Endothelial cell of umbilical vein (primary cell): ENCODE data around the gene LACTBL1. TPM values are rescaled to one million over a fixed set of nuclear protein-coding genes. Genes with fewer than 3 reads are reported as not detected.

ENCODE experiments used
- BruUV-seq: library from RNA; stranded (reverse); fragments of 400-500 nt; replicated peaks from 2 replicates; lab custom pipeline; 2021; lab: Mats Ljungman, UMichigan
- CTCF ChIA-PET: fragments of 300-600, 350-600 bp; sonication (Branson Sonifier 250); formaldehyde crosslinking; loops from one replicate; lab custom pipeline; 2021; ENCODE audit warnings: antibody characterized with exemption, inconsistent platforms; lab: Charles Lee
- POLR2A ChIA-PET: fragments of 300-600, 350-600 bp; sonication (Branson Sonifier 250); formaldehyde crosslinking; loops from one replicate; lab custom pipeline; 2021; ENCODE audit warnings: antibody characterized with exemption, inconsistent platforms; lab: Charles Lee
- DNase-seq: peaks from one replicate; pipeline ENCODE4 v3.0.0-alpha.2; 2011; ENCODE audit warnings: low read depth, low spot score
- FAIRE-seq: peaks from 2 replicates; lab custom pipeline; 2011; peaks lifted over from hg19 to GRCh38; lab: Jason Lieb, UNC
- H2AFZ ChIP-seq: 2 replicates; pipeline ENCODE4 v1.6.0; 2012; ENCODE audit warnings: low read depth, low read length, control low read depth, inconsistent platforms
- H3K27ac ChIP-seq: 2 replicates; pipeline ENCODE4 v1.5.1; 2011; ENCODE audit warnings: low read depth, mild to moderate bottlenecking, control low read depth, low read length, moderate library complexity; ENCODE audit not compliant: insufficient read depth
- H3K27me3 ChIP-seq, 2 experiments: 2 replicates each; pipeline versions ENCODE4 v1.6.0 to v1.6.1; 2011; ENCODE audit warnings: low read length in 2 of 2, mixed read lengths in 1 of 2; ENCODE audit not compliant: control insufficient read depth in 2 of 2, insufficient read depth in 2 of 2
- H3K36me3 ChIP-seq, 2 experiments: 2 replicates in 1 of 2; 3 replicates in 1 of 2; pipeline ENCODE4 v1.5.1; 2011; ENCODE audit warnings: low read length in 2 of 2, mild to moderate bottlenecking in 1 of 2, moderate library complexity in 1 of 2; ENCODE audit not compliant: control insufficient read depth in 2 of 2, insufficient read depth in 2 of 2; ENCODE audit errors: extremely low read depth in 1 of 2
- H3K4me1 ChIP-seq: 3 replicates; pipeline ENCODE4 v1.5.1; 2011; ENCODE audit warnings: mild to moderate bottlenecking, low read length; ENCODE audit not compliant: control insufficient read depth, insufficient read depth; ENCODE audit errors: extremely low read depth
- H3K4me2 ChIP-seq: 2 replicates; pipeline ENCODE4 v1.6.1; 2011; ENCODE audit warnings: low read length, control low read depth, mixed read lengths; ENCODE audit not compliant: insufficient read depth
- H3K4me3 ChIP-seq, 3 experiments: fragments of 200-600 bp in 1 of 3; sonication (generic), shearing (Covaris generic) in 1 of 3; replicated peaks in 1 of 3; 2 replicates each; pipeline ENCODE4 v1.5.1; 2011 to 2016; ENCODE audit warnings: control low read depth in 3 of 3, low read length in 3 of 3, mild to moderate bottlenecking in 2 of 3, inconsistent platforms in 1 of 3, low read depth in 1 of 3, moderate library complexity in 1 of 3; ENCODE audit not compliant: insufficient read depth in 1 of 3
- H3K79me2 ChIP-seq: 2 replicates; pipeline ENCODE4 v1.6.0; 2012; ENCODE audit warnings: low read length, inconsistent platforms; ENCODE audit not compliant: control insufficient read depth, insufficient read depth
- H3K9ac ChIP-seq: replicated peaks from 2 replicates; pipeline ENCODE3; 2011; ENCODE audit warnings: low read length, control low read depth; ENCODE audit not compliant: insufficient read depth; ENCODE audit errors: extremely low read depth
- H3K9me1 ChIP-seq: replicated peaks from 3 replicates; pipeline ENCODE4 v1.6.0; 2011; ENCODE audit warnings: mild to moderate bottlenecking, low read length; ENCODE audit not compliant: control insufficient read depth, insufficient read depth; ENCODE audit errors: extremely low read depth
- H3K9me3 ChIP-seq: replicated peaks from 2 replicates; pipeline ENCODE4 v1.5.1; 2012; ENCODE audit warnings: low read length, inconsistent platforms; ENCODE audit not compliant: control insufficient read depth, insufficient read depth
- H4K20me1 ChIP-seq: replicated peaks from 2 replicates; pipeline ENCODE3; 2011; ENCODE audit warnings: mild to moderate bottlenecking, low read length; ENCODE audit not compliant: control insufficient read depth, insufficient read depth; ENCODE audit errors: extremely low read depth
- CTCF ChIP-seq, 2 donors: IDR thresholded peaks; 1 replicate in 1 of 2; 2 replicates in 1 of 2; pipeline ENCODE4 v1.5.1; 2011; ENCODE audit warnings: low read length in 2 of 2, mild to moderate bottlenecking in 2 of 2, moderate library complexity in 2 of 2, control low read depth in 1 of 2, inconsistent platforms in 1 of 2, low read depth in 1 of 2; ENCODE audit not compliant: insufficient read depth in 1 of 2; ENCODE audit errors: extremely low read depth in 1 of 2
- EZH2 ChIP-seq: IDR thresholded peaks from 2 replicates; pipeline ENCODE4 v1.6.1; 2012; ENCODE audit warnings: borderline replicate concordance, low read depth, mild to moderate bottlenecking, moderate library complexity, low read length, inconsistent platforms; ENCODE audit not compliant: severe bottlenecking
- FOS ChIP-seq: IDR thresholded peaks from 2 replicates; pipeline ENCODE4 v1.6.1; 2011; ENCODE audit warnings: mild to moderate bottlenecking, low read length, moderate library complexity, borderline replicate concordance; ENCODE audit not compliant: insufficient read depth
- GATA2 ChIP-seq: IDR thresholded peaks from 2 replicates; pipeline ENCODE4 v1.7.0; 2011; ENCODE audit warnings: low read depth, mild to moderate bottlenecking, moderate library complexity, mixed read lengths, low read length; ENCODE audit not compliant: insufficient read length, insufficient read depth
- JUN ChIP-seq: IDR thresholded peaks from 2 replicates; pipeline ENCODE4 v1.6.1; 2011; ENCODE audit warnings: borderline replicate concordance, low read depth; ENCODE audit not compliant: insufficient read length, insufficient read depth
- MAX ChIP-seq: IDR thresholded peaks from 2 replicates; pipeline ENCODE4 v1.6.1; 2011; ENCODE audit not compliant: insufficient read depth, insufficient read length
- MYC ChIP-seq: IDR thresholded peaks from one replicate; pipeline ENCODE4 v1.6.1; 2011; ENCODE audit warnings: mild to moderate bottlenecking, low read depth, low read length
- POLR2A ChIP-seq: IDR thresholded peaks from 2 replicates; pipeline ENCODE4 v1.6.1; 2012; ENCODE audit warnings: low read depth, mild to moderate bottlenecking, control low read depth, low read length
- POLR2AphosphoS5 ChIP-seq: IDR thresholded peaks from 2 replicates; pipeline ENCODE4 v1.6.1; 2012; ENCODE audit warnings: low read depth, mild to moderate bottlenecking, control low read depth, low read length, moderate library complexity; ENCODE audit not compliant: insufficient read depth
- dilution Hi-C: fragments of 300-500 bp; cut with MboI; formaldehyde crosslinking; loops from one replicate; pipeline ENCODE4 v1.15.0; 2019; ENCODE audit warnings: low sequenced_read_pairs; ENCODE audit not compliant: extremely low pct_ligation_motif_present
- intact Hi-C: fragments of 100-400 bp; cut with micrococcal nuclease; formaldehyde crosslinking; loops from one replicate; pipeline ENCODE4 v1.10.0; 2022
- polyA plus RNA-seq, 4 experiments: library from polyadenylated mRNA; depleted of rRNA in 3 of 4; stranded (reverse) in 3 of 4; unstranded in 1 of 4; fragments of >200 nt; gene quantifications; 2 replicates each; pipeline versions ENCODE4 v1.2.1 to v1.2.3, GENCODE V29; 2011 to 2012; ENCODE audit warnings: missing spikeins in 1 of 4
- total RNA-seq: library from RNA; stranded (reverse); gene quantifications from 2 replicates; pipeline ENCODE4 v1.2.3, GENCODE V29; 2021

The LACTBL1 gene
- total and polyA plus RNA-seq, 2 donors (not counting 3 experiments of a cell fraction or from before 2014, with no cell fraction given): not detected

- no peak for FAIRE-seq
- TF ChIP-seq MAX (no peak), FOS (no peak), POLR2A (no peak), GATA2 (no peak), EZH2 (no peak), JUN (no peak), POLR2AphosphoS5 (no peak), MYC (no peak)
These were observed 57.4 kb downstream of the LACTBL1 start for GRCh38 chr1:22915231-22915630.

GRCh38 chr1:22914633-22915217 is 57.9 kb downstream of the LACTBL1 start:
- CTCF ChIA-PET: interaction anchor here (0.9 to 3.2 kb wide), 5 partner anchors 10 to 240 kb away, joined by 3 to 8 read pairs (median 3); no protein-coding TSS in a partner anchor
- Histone ChIP-seq H3K36me3 (peaks cover 3 to 16% of the 10 kb centered on the region in 2 experiments), H3K9ac (no peak overlapping the region), H3K27me3 (no peaks in the 10 kb centered on the region), H3K4me2 (no peak overlapping the region), H2AFZ (no peak overlapping the region), H3K4me3 (no peak overlapping the region), H3K9me3 (no peaks in the 10 kb centered on the region), H3K27ac (no peak overlapping the region), H4K20me1 (no peaks in the 10 kb centered on the region), H3K9me1 (no peaks in the 10 kb centered on the region), H3K79me2 (no peaks in the 10 kb centered on the region), H3K4me1 (no peaks in the 10 kb centered on the region)
- intact Hi-C loops: no loop called here
- no TSS peak for BruUV-seq
- TF ChIP-seq GATA2: no peak
- TF ChIP-seq MAX: no peak
- TF ChIP-seq FOS: no peak
- TF ChIP-seq POLR2A: no peak
- TF ChIP-seq CTCF (IDR thresholded peaks at IDR 0.05; ENCODE audit: extremely low read depth in 1 of 2, insufficient read depth in 1 of 2, low read depth in 1 of 2, low read length in 2 of 2): no peak
- TF ChIP-seq MYC: no peak
- TF ChIP-seq POLR2AphosphoS5: no peak
- no peak for TF ChIP-seq JUN
- TF ChIP-seq EZH2: no peak
- no peak for FAIRE-seq
- POLR2A ChIA-PET: no interaction called here
- dilution Hi-C loops: no loop called here
- no peak for DNase-seq

More at GRCh38 chr1:22915231-22915630, 57.4 kb downstream of the LACTBL1 start:
- ChIA-PET POLR2A (no interaction called here), CTCF (interaction anchor here (0.9 to 3.2 kb wide), 5 partner anchors 10 to 241 kb away, joined by 3 to 8 read pairs (median 3); no protein-coding TSS in a partner anchor)
- Histone ChIP-seq H3K4me1 (no peaks in the 10 kb centered on the region), H3K9me1 (no peaks in the 10 kb centered on the region), H3K9ac (no peak overlapping the region), H3K36me3 (peaks cover 3 to 16% of the 10 kb centered on the region in 2 experiments), H2AFZ (no peak overlapping the region), H3K27ac (no peak overlapping the region), H3K4me3 (no peak overlapping the region), H3K4me2 (no peak overlapping the region), H3K27me3 (no peaks in the 10 kb centered on the region), H4K20me1 (no peaks in the 10 kb centered on the region), H3K79me2 (no peaks in the 10 kb centered on the region), H3K9me3 (no peaks in the 10 kb centered on the region)
- dilution Hi-C loops (no loop called here), intact Hi-C loops (no loop called here)
- BruUV-seq: no TSS peak
- no peak for DNase-seq
